NB4 (cell line): Measurements from ENCODE around the gene C11orf58.

ENCODE experiments used
- MYC ChIP-seq: IDR thresholded peaks from 2 replicates; pipeline ENCODE4 v1.6.1; 2011; ENCODE audit warnings: low read depth, low read length
- POLR2A ChIP-seq: IDR thresholded peaks from 2 replicates; pipeline ENCODE4 v1.6.1; 2011; ENCODE audit warnings: mild to moderate bottlenecking; ENCODE audit not compliant: insufficient read length; ENCODE audit errors: extremely low read depth
- TF ChIP-seq, protein P1 (sequence below): IDR thresholded peaks from one replicate; pipeline ENCODE4 v1.5.1; 2012; ENCODE audit warnings: low read depth, low read length
- TF ChIP-seq, protein P2 (sequence below): IDR thresholded peaks from 2 replicates; pipeline ENCODE4 v1.6.1; 2011; ENCODE audit warnings: low read depth, low read length

DNA sequence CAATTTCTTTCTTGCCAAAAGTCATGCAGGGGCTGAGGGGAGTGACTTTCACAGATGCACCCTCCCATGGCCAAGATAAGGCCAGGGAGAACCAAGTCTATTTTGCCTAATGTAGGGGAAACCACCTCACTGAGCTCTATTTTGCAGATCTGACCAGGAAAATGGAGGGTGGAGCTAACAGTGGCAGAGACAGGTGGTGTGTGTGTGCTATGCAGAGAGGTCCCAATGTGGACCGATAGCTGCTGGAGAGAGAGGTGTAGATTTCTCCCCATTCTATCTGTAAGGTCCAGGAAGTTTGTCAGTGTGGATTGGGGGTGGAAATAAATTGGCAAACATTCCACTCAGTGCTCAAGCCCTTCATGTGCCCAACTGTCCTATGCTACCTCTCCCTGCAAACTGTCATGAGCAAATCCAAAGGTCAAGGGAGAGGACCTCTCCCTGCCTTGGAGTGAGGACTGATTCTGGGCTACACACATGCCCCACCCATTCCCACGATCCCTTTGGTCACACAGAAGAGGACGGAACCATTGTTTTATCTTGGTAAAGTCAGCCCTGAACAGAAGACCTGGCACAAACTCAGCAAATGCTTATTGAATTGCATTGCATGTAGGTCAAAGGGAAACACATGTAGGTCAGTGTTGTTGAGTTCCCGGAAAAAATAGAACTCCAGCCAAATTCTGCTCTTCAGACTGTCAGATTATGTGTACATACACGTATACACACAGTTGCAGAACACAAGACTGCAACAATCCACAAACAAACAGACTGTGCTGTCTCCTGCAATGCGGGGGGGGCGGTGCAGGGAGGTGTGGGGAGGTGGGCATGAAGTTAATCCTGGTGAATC, 65.9 kb downstream of the C11orf58 start:
- TF ChIP-seq POLR2A = no peak
- TF ChIP-seq, protein P1, sequence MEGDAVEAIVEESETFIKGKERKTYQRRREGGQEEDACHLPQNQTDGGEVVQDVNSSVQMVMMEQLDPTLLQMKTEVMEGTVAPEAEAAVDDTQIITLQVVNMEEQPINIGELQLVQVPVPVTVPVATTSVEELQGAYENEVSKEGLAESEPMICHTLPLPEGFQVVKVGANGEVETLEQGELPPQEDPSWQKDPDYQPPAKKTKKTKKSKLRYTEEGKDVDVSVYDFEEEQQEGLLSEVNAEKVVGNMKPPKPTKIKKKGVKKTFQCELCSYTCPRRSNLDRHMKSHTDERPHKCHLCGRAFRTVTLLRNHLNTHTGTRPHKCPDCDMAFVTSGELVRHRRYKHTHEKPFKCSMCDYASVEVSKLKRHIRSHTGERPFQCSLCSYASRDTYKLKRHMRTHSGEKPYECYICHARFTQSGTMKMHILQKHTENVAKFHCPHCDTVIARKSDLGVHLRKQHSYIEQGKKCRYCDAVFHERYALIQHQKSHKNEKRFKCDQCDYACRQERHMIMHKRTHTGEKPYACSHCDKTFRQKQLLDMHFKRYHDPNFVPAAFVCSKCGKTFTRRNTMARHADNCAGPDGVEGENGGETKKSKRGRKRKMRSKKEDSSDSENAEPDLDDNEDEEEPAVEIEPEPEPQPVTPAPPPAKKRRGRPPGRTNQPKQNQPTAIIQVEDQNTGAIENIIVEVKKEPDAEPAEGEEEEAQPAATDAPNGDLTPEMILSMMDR = no peak
- TF ChIP-seq MYC = no peak
- TF ChIP-seq, protein P2, sequence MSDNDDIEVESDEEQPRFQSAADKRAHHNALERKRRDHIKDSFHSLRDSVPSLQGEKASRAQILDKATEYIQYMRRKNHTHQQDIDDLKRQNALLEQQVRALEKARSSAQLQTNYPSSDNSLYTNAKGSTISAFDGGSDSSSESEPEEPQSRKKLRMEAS = no peak
